NOMO-1 treated with DMSO at 0.1 percent for 48 hours (cell line): ENCODE data around the gene ARFGEF3.

Experiments used
- DNase-seq: peaks from one replicate; lab custom pipeline; 2025; ENCODE audit not compliant: unreplicated experiment; lab: John Stamatoyannopoulos, UW

Gene ARFGEF3

GRCh38 chr6:138162955-138163575, 1.3 kb downstream of the ARFGEF3 start:
- DNase-seq: no peak

- DNase-seq: no peak
Measured at GRCh38 chr6:138175596-138175995, 13.9 kb downstream of the ARFGEF3 start.

- no peak for DNase-seq
Measured at GRCh38 chr6:138176652-138177232, 15.0 kb downstream of the ARFGEF3 start.

GRCh38 chr6:138182939-138183789, 21.4 kb downstream of the ARFGEF3 start:
- DNase-seq: no peak

GRCh38 chr6:138183790-138184134, 22.0 kb downstream of the ARFGEF3 start:
- no peak for DNase-seq

GRCh38 chr6:138184230-138184629, 22.5 kb downstream of the ARFGEF3 start:
- DNase-seq: no peak

GRCh38 chr6:138187156-138187555, 25.4 kb downstream of the ARFGEF3 start:
- no peak for DNase-seq

GRCh38 chr6:138188278-138188941, 26.7 kb downstream of the ARFGEF3 start:
- DNase-seq: no peak

- no peak for DNase-seq
Measured at GRCh38 chr6:138194287-138194686, 32.5 kb downstream of the ARFGEF3 start.

- DNase-seq: no peak
Measured at GRCh38 chr6:138196122-138196738, 34.5 kb downstream of the ARFGEF3 start.

GRCh38 chr6:138197570-138197969, 35.8 kb downstream of the ARFGEF3 start:
- DNase-seq: no peak

- no peak for DNase-seq
Measured at GRCh38 chr6:138198430-138199091, 36.8 kb downstream of the ARFGEF3 start.

- no peak for DNase-seq
Measured at GRCh38 chr6:138201836-138202235, 40.1 kb downstream of the ARFGEF3 start.

GRCh38 chr6:138203315-138203714, 41.6 kb downstream of the ARFGEF3 start:
- no peak for DNase-seq

GRCh38 chr6:138204303-138204702, 42.6 kb downstream of the ARFGEF3 start:
- no peak for DNase-seq

- DNase-seq: no peak
Measured at GRCh38 chr6:138204792-138205384, 43.1 kb downstream of the ARFGEF3 start.

- DNase-seq: no peak
Measured at GRCh38 chr6:138205437-138206094, 43.8 kb downstream of the ARFGEF3 start.

- no peak for DNase-seq
Measured at GRCh38 chr6:138206862-138207261, 45.1 kb downstream of the ARFGEF3 start.

- DNase-seq: no peak
Measured at GRCh38 chr6:138211048-138211581, 49.4 kb downstream of the ARFGEF3 start.

GRCh38 chr6:138211601-138212000, 49.9 kb downstream of the ARFGEF3 start:
- DNase-seq: no peak
